HFFc6 (cell line): Measurements from ENCODE around the gene NADK2. TPM values are rescaled to one million over a fixed set of nuclear protein-coding genes. Genes with fewer than 3 reads are reported as not detected.

ENCODE experiments used
- DNase-seq: peaks from one replicate; pipeline ENCODE4 v3.0.0-alpha.2; 2018
- H3K27ac Mint-ChIP-seq: 2 replicates; pipeline ENCODE4 v1.8.0; 2020; ENCODE audit warnings: mild to moderate bottlenecking, mixed read lengths
- H3K27me3 Mint-ChIP-seq: 2 replicates; pipeline ENCODE4 v1.8.0; 2021; ENCODE audit warnings: mild to moderate bottlenecking, moderate library complexity, mixed read lengths; ENCODE audit not compliant: insufficient read depth
- H3K36me3 Mint-ChIP-seq: 2 replicates; pipeline ENCODE4 v1.8.0; 2021; ENCODE audit warnings: low read depth, mixed read lengths
- H3K4me1 Mint-ChIP-seq: 2 replicates; pipeline ENCODE4 v1.8.0; 2020; ENCODE audit warnings: low read depth, mixed read lengths
- H3K4me3 Mint-ChIP-seq: 2 replicates; pipeline ENCODE4 v1.8.0; 2020; ENCODE audit warnings: mild to moderate bottlenecking, moderate library complexity, mixed read lengths
- H3K9me3 Mint-ChIP-seq: 2 replicates; pipeline ENCODE4 v1.8.0; 2020; ENCODE audit warnings: mild to moderate bottlenecking, mixed read lengths
- total RNA-seq, 6 experiments: library from RNA; stranded (reverse); fragmentation: NEBNext Ultra II Directional; extraction: Animal tissue kit (Norgen Biotek cat#: 25700); gene quantifications; 2 replicates in 1 of 6; 3 replicates in 5 of 6; pipeline ENCODE4 v1.2.3, GENCODE V29; 2021
- TF ChIP-seq, protein P1 (sequence below): fragments of 200-600 bp; sonication (generic); IDR thresholded peaks from 2 replicates; pipeline ENCODE4 v1.5.0; 2021; ENCODE audit warnings: antibody characterized with exemption, mild to moderate bottlenecking

NADK2 gene
- total RNA-seq, 6 experiments from 2014 or later: 14.6 to 20.1 (median 15.3) TPM

DNA sequence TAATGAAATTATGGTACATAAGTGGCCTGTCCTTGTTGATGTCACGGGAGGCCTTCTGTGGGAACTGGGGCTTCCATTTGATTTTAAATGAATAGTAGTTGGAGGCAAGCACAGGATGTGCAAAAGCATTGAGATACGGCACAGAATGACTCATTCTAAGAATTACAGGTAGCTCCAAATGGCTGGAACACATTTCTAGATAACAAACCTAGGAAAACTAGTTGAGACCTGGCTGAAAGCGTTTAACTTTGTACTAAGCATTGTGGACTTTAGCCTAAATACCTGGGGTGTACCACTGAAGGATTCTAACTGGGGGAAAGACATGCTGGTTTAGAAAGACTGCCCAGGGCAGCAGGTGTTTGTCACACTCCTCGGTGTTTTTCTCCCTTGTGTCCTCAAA, 80.4 kb downstream of the NADK2 start:
- Mint-ChIP-seq H3K27ac (no peak overlapping the region), H3K4me1 (peaks cover 35% of the 10 kb centered on the region), H3K27me3 (no peaks in the 10 kb centered on the region; the same call in 1 of the 2 replicates), H3K36me3 (peaks cover 48% of the 10 kb centered on the region), H3K4me3 (no peak overlapping the region), H3K9me3 (no peaks in the 10 kb centered on the region)
- TF ChIP-seq, protein P1, sequence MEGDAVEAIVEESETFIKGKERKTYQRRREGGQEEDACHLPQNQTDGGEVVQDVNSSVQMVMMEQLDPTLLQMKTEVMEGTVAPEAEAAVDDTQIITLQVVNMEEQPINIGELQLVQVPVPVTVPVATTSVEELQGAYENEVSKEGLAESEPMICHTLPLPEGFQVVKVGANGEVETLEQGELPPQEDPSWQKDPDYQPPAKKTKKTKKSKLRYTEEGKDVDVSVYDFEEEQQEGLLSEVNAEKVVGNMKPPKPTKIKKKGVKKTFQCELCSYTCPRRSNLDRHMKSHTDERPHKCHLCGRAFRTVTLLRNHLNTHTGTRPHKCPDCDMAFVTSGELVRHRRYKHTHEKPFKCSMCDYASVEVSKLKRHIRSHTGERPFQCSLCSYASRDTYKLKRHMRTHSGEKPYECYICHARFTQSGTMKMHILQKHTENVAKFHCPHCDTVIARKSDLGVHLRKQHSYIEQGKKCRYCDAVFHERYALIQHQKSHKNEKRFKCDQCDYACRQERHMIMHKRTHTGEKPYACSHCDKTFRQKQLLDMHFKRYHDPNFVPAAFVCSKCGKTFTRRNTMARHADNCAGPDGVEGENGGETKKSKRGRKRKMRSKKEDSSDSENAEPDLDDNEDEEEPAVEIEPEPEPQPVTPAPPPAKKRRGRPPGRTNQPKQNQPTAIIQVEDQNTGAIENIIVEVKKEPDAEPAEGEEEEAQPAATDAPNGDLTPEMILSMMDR: no peak
- no peak for DNase-seq

DNA sequence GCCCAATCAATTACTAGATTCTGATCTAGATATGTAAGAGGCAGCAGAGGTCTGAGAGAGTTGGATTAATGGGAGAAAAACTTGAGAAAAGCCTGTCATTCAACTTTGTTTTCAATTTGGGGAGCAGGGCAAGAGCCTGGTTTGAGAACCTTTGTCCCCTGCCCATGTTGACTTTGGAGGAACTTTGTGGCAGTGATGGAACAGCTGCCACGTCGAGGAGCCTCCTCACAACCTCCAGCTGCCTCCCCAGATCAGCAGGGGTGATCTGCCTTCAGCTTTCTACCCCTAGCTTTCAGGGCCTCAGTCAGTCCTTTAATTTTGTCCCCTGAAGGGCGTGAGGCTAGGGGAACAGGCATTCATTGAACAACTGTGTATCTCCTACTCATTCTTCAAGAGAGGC, 81.1 kb downstream of the NADK2 start:
- Mint-ChIP-seq H3K4me3 (no peak overlapping the region), H3K36me3 (peaks cover 49% of the 10 kb centered on the region)

DNA sequence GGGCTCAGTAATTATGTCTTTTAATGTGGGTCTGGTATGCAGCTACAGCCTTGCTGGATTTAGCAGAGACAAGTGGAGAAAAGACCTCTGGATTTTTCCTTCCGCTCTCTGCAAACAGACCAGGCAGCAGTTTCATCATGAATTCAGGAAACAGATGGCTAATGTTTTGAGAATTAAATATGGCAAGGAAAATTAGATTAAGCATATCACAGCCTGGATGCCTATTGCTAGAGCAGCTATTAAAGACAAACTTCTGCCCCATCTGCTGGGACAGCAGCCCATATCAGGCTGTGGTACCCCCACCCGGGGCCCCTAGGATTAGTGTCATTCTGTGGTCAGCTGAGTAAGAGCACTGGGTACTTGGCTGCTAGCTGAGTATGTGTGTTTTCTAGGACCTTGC, 83.6 kb downstream of the NADK2 start:
- peaks cover 67% of the 10 kb centered on the region for H3K4me1 Mint-ChIP-seq
- DNase-seq: no peak
- H3K27me3 Mint-ChIP-seq: peaks cover 3% of the 10 kb centered on the region
- TF ChIP-seq, protein P1: no peak
- H3K4me3 Mint-ChIP-seq: peak overlapping the region; percentile 59
- H3K36me3 Mint-ChIP-seq: peaks cover 64% of the 10 kb centered on the region
- H3K9me3 Mint-ChIP-seq: no peaks in the 10 kb centered on the region
- peak overlapping the region; percentile 88 for H3K27ac Mint-ChIP-seq

More for the DNA sequence above, 81.1 kb downstream of the NADK2 start:
- TF ChIP-seq, protein P1: no peak
- Mint-ChIP-seq H3K27me3 (no peaks in the 10 kb centered on the region; the same call in 1 of the 2 replicates), H3K9me3 (no peaks in the 10 kb centered on the region), H3K27ac (peak overlapping the region; percentile 37), H3K4me1 (peaks cover 42% of the 10 kb centered on the region)
- no peak for DNase-seq

DNA sequence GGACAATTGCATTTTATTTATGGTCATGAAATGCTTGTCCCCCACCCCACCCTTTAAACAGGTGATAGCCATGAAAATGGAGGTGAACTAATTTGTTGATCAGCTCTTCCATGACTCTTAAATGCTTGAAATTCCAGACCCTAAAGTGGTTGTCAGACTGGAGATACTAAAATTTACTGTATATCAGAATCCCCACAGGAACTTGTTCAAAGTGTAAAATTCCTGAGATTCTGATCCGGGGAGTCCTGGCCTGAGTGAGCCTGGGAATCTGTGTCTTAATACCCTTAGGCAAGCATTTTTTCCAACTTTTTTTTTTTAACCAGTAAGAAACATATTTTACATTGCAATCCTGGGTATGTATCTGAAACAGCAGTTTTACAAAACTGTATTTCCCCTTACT, 85.1 kb downstream of the NADK2 start:
- Mint-ChIP-seq H3K36me3 (peaks cover 55% of the 10 kb centered on the region), H3K4me1 (peaks cover 68% of the 10 kb centered on the region), H3K9me3 (no peaks in the 10 kb centered on the region), H3K27ac (peak overlapping the region; percentile 88), H3K27me3 (peaks cover 3% of the 10 kb centered on the region), H3K4me3 (peak overlapping the region; percentile 64)
- DNase-seq: peak; percentile 79
- TF ChIP-seq, protein P1: no peak

DNA sequence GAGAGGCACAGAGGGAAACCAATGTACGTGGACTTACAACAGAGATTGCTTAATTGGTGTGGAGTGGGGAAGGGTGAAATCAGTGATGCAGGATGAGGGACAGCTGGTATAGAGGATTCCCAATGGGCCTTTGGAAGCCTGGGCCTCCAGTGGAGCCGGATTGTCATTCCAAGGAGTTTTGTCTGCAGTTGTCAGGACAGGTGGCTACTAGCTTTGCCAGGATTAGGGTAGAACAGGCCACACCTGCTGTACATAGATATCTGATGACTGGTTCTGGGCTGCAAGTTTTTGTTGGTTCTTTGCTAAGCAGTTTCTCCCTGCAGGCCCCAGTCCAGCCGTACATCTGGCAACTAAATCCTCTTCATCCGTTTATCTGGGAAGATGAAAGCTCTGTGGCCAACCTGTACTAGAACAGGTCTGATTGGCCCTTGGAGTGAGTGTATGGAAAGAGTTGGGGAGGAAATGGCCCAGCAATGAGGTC, 85.6 kb downstream of the NADK2 start:
- Mint-ChIP-seq H3K9me3 (no peaks in the 10 kb centered on the region), H3K27ac (peak overlapping the region; percentile 88), H3K27me3 (peaks cover 4% of the 10 kb centered on the region), H3K4me1 (peaks cover 68% of the 10 kb centered on the region), H3K36me3 (peaks cover 51% of the 10 kb centered on the region), H3K4me3 (peak overlapping the region; percentile 64)
- TF ChIP-seq, protein P1: no peak
- peak; percentile 70 for DNase-seq

DNA sequence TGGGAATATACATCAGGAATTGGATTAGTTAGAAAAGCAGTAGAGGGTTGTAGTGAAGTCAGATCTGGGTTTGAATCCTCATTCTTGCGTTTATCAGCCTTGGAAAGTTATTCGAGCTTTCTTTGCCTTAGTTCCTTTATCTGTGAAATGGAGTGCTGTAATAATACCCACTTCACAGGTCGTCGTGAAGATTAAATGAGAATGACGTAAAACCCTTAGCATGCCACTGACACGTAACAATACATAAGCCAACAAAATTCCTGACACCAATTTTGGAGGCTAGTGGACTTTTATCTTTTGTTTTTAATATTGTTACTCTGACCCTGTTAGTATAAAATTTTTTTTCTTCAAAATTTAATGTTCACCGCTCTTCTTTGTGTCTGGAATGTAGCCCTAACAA, 86.4 kb downstream of the NADK2 start:
- Mint-ChIP-seq H3K4me3 (peak overlapping the region; percentile 64), H3K27me3 (peaks cover 6% of the 10 kb centered on the region), H3K36me3 (peaks cover 50% of the 10 kb centered on the region), H3K4me1 (peaks cover 74% of the 10 kb centered on the region), H3K9me3 (no peaks in the 10 kb centered on the region), H3K27ac (peak overlapping the region; percentile 88)
- TF ChIP-seq, protein P1: no peak
- no peak for DNase-seq
